Gastroesophageal sphincter (tissue), 4 donors: ENCODE data around the gene CACNA2D3. TPM values are rescaled to one million over a fixed set of nuclear protein-coding genes. Genes with fewer than 3 reads are reported as not detected.

ENCODE experiments used
- ATAC-seq: fragments of 150-250 bp; one replicate; pipeline ENCODE4 v1.9.1; 2016; ENCODE audit warnings: mild to moderate bottlenecking, moderate library complexity
- H3K27ac ChIP-seq, 4 donors: fragments of 200-600 bp; sonication (generic) in 3 of 4; 1 replicate in 3 of 4; 2 replicates in 1 of 4; pipeline ENCODE4 v1.5.1; 2016 to 2019
- H3K27me3 ChIP-seq: fragments of 200-600 bp; sonication (generic); one replicate; pipeline ENCODE4 v1.5.1; 2019
- H3K36me3 ChIP-seq, 2 donors: fragments of 200-600 bp; sonication (generic); one replicate each; pipeline ENCODE4 v1.5.1; 2019; ENCODE audit warnings: control low read depth in 1 of 2
- H3K4me1 ChIP-seq, 3 donors: fragments of 200-600 bp; sonication (generic); 1 replicate in 2 of 3; 2 replicates in 1 of 3; pipeline ENCODE4 v1.5.1; 2016 to 2019; ENCODE audit warnings: control low read depth in 2 of 3
- H3K4me3 ChIP-seq, 2 donors: fragments of 200-600 bp; sonication (generic); one replicate each; pipeline ENCODE4 v1.5.1; 2019; ENCODE audit warnings: mild to moderate bottlenecking in 1 of 2, moderate library complexity in 1 of 2
- H3K9me3 ChIP-seq, 3 donors: fragments of 200-600 bp; sonication (generic); one replicate each; pipeline ENCODE4 v1.5.1; 2017 to 2019; ENCODE audit warnings: control low read depth in 2 of 3
- CTCF ChIP-seq, 4 experiments: fragments of 200-600 bp in 2 of 4; fragments of 450-650 bp in 2 of 4; sonication (generic) in 1 of 4; IDR thresholded peaks; one replicate each; pipeline ENCODE4 v1.5.1; 2017 to 2019; ENCODE audit warnings: antibody characterized with exemption in 4 of 4, mild to moderate bottlenecking in 2 of 4, moderate library complexity in 2 of 4
- EP300 ChIP-seq: sonication (generic); formaldehyde crosslinking; IDR thresholded peaks from one replicate; pipeline ENCODE4 v1.6.1; 2017; ENCODE audit warnings: antibody characterized with exemption, mild to moderate bottlenecking
- POLR2A ChIP-seq, 2 donors: fragments of 450-650 bp; IDR thresholded peaks; one replicate each; pipeline ENCODE4 v1.6.1; 2017; ENCODE audit warnings: antibody characterized with exemption in 2 of 2, mild to moderate bottlenecking in 2 of 2, moderate library complexity in 1 of 2
- POLR2AphosphoS5 ChIP-seq: sonication (generic); formaldehyde crosslinking; IDR thresholded peaks from one replicate; pipeline ENCODE4 v1.6.1; 2017; ENCODE audit warnings: antibody characterized with exemption
- WGBS, 2 donors: methylation state at CpG; one replicate each; pipeline ENCODE4 v1.1.5; 2018; ENCODE audit warnings: low coverage in 1 of 2; 5-methylcytosine and 5-hydroxymethylcytosine counted together
- total RNA-seq, 4 donors: library from RNA; depleted of rRNA; stranded (reverse); fragments of >200 nt; gene quantifications; one replicate each; pipeline ENCODE4 v1.1.0, GENCODE V29; 2016

The CACNA2D3 gene
- total RNA-seq, 4 donors from 2014 or later = 0.94 to 6.5 (median 3.5) TPM

GRCh38 chr3:54817628-54818027 is 695.3 kb downstream of the CACNA2D3 start:
- no peak for ATAC-seq
- H3K36me3 ChIP-seq = no peaks in the 10 kb centered on the region
- H3K9me3 ChIP-seq = no peaks in the 10 kb centered on the region
- H3K4me3 ChIP-seq = no peak overlapping the region
- 75 to 80% methylated on average over 1 of the region's 1 CpG for WGBS, 2 donors
- no peaks in the 10 kb centered on the region for H3K27me3 ChIP-seq
- H3K27ac ChIP-seq = no peak overlapping the region
- H3K4me1 ChIP-seq = peaks cover 0 to 12% (median 8%) of the 10 kb centered on the region in 3 donors
- TF ChIP-seq EP300 (no peak), POLR2AphosphoS5 (no peak), CTCF (IDR thresholded peaks at IDR 0.05) (no peak), POLR2A (IDR thresholded peaks at IDR 0.05) (no peak)

- TF ChIP-seq POLR2A (IDR thresholded peaks at IDR 0.05) = no peak
- no peak for TF ChIP-seq EP300
- no peak for TF ChIP-seq POLR2AphosphoS5
- TF ChIP-seq CTCF (IDR thresholded peaks at IDR 0.05) = no peak
- Histone ChIP-seq H3K27me3 (no peaks in the 10 kb centered on the region), H3K36me3 (no peaks in the 10 kb centered on the region), H3K4me3 (no peak overlapping the region), H3K27ac (no peak overlapping the region), H3K9me3 (no peaks in the 10 kb centered on the region), H3K4me1 (peaks cover 0 to 13% (median 8%) of the 10 kb centered on the region in 3 donors)
- 79 to 100% methylated on average over 2 of the region's 2 CpGs for WGBS, 2 donors
- no peak for ATAC-seq
These were observed 696.1 kb downstream of the CACNA2D3 start for GRCh38 chr3:54818486-54818885.

- H3K9me3 ChIP-seq = no peaks in the 10 kb centered on the region
- no peak overlapping the region for H3K4me3 ChIP-seq
- TF ChIP-seq EP300 = no peak
- TF ChIP-seq POLR2A (IDR thresholded peaks at IDR 0.05) = no peak
- no peak for TF ChIP-seq CTCF (IDR thresholded peaks at IDR 0.05)
- TF ChIP-seq POLR2AphosphoS5 = no peak
- no peak for ATAC-seq
- H3K4me1 ChIP-seq = peaks cover 0 to 13% (median 8%) of the 10 kb centered on the region in 3 donors
- H3K27me3 ChIP-seq = no peaks in the 10 kb centered on the region
- no peaks in the 10 kb centered on the region for H3K36me3 ChIP-seq
- WGBS, 2 donors = 100% methylated on average over 1 of the region's 1 CpG
- no peak overlapping the region for H3K27ac ChIP-seq
These were observed 696.6 kb downstream of the CACNA2D3 start for GRCh38 chr3:54818942-54819341.

GRCh38 chr3:54819946-54820345 is 697.6 kb downstream of the CACNA2D3 start:
- Histone ChIP-seq H3K36me3 (no peaks in the 10 kb centered on the region), H3K27me3 (no peaks in the 10 kb centered on the region), H3K4me1 (peaks cover 0 to 13% (median 8%) of the 10 kb centered on the region in 3 donors), H3K4me3 (no peak overlapping the region), H3K27ac (no peak overlapping the region), H3K9me3 (no peaks in the 10 kb centered on the region)
- 77 to 85% methylated on average over 4 to 5 of the region's 5 CpGs for WGBS, 2 donors
- TF ChIP-seq POLR2AphosphoS5 (no peak), CTCF (IDR thresholded peaks at IDR 0.05) (no peak), POLR2A (IDR thresholded peaks at IDR 0.05) (no peak), EP300 (no peak)
- ATAC-seq = no peak

GRCh38 chr3:54822206-54822605 is 699.9 kb downstream of the CACNA2D3 start:
- H3K36me3 ChIP-seq = no peaks in the 10 kb centered on the region
- whole genome bisulfite sequencing, 2 donors = 0% methylated on average over 1 of the region's 1 CpG
- ATAC-seq = peak; percentile 66
- H3K4me3 ChIP-seq = no peak overlapping the region
- H3K9me3 ChIP-seq = no peaks in the 10 kb centered on the region
- no peak for TF ChIP-seq EP300
- TF ChIP-seq POLR2A (IDR thresholded peaks at IDR 0.05) = no peak
- no peak for TF ChIP-seq POLR2AphosphoS5
- H3K4me1 ChIP-seq = peaks cover 0 to 13% (median 8%) of the 10 kb centered on the region in 3 donors
- peak overlapping the region in 1 of 4 donors; percentile 5 for H3K27ac ChIP-seq
- no peaks in the 10 kb centered on the region for H3K27me3 ChIP-seq
